ENCODE data around the gene CTAGE6.
"Not testable (repeated sequence)": the region's sequence is repeated elsewhere in the genome, so short reads cannot be mapped to it uniquely, and the experiment has no call there.

CTAGE6 gene

DNA sequence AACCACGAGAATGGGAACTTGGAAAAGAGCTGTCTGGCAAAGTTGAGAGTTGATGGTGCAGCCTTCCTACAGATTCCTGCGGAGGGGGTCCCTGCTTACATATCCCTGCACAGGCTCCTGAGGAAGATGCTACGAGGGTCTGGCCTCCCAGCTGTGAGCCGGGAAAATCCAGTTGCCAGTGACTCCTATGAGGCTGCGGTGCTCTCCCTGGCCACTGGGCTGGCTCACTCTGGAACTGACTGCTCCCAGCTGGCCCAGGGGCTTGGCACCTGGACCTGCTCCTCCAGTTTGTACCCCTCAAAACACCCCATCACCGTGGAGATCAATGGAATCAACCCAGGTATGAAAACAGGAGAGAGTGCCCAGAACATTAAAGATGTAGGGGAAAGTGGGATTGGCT lies 37.2 kb downstream of the CTAGE6 start:
- not testable (repeated sequence) for H3K36me3 ChIP-seq (ENCODE audit: control insufficient read depth, insufficient read depth, low read length); H3K27ac ChIP-seq (ENCODE audit: insufficient read depth, low read length, poor library complexity, severe bottlenecking); H3K4me3 ChIP-seq (ENCODE audit: insufficient read depth, low read depth, low read length, poor library complexity, severe bottlenecking); H3K9me3 ChIP-seq (ENCODE audit: control insufficient read depth, low read length); DNase-seq; H3K4me1 ChIP-seq (ENCODE audit: control insufficient read depth, insufficient read depth, low read length, poor library complexity, severe bottlenecking); H3K27me3 ChIP-seq (replicated peaks; ENCODE audit: control insufficient read depth, insufficient read depth, low read length, poor library complexity, severe bottlenecking)

DNA sequence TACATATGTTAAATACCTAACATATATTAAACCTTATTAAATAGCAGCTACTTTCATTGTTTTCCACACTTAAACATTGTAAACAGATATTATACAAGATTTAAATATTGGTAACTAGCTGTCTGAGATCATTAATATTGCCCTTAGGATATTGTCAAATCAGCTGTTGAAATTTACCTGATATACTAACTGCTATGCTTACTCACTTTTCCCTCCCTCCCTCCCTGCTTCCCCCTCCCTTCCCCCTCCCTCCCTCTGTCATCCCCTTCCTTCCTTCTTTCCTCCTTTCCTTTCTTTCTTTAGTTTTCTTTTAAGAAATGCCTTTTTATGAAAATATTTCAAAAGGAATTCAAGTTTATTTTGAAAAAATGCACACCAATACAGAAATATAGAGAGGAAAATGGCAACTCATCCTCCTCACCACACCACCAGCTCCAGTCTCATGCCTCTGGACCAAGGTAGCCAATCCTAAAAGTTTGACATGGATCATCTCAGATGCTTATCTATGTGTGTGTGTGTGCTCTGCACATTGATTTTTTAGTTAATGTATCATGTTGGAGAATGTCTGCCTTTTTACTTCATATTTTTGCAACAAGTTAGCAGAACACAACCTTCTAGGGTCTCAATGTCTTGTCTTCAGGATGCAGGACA lies 41.8 kb downstream of the CTAGE6 start:
- not testable (repeated sequence) for H3K4me3 ChIP-seq (ENCODE audit: insufficient read depth, low read depth, low read length, poor library complexity, severe bottlenecking); H3K4me1 ChIP-seq (ENCODE audit: control insufficient read depth, insufficient read depth, low read length, poor library complexity, severe bottlenecking); H3K9me3 ChIP-seq (ENCODE audit: control insufficient read depth, low read length); H3K27ac ChIP-seq (ENCODE audit: insufficient read depth, low read length, poor library complexity, severe bottlenecking); H3K27me3 ChIP-seq (replicated peaks; ENCODE audit: control insufficient read depth, insufficient read depth, low read length, poor library complexity, severe bottlenecking); DNase-seq; H3K36me3 ChIP-seq (ENCODE audit: control insufficient read depth, insufficient read depth, low read length)

DNA sequence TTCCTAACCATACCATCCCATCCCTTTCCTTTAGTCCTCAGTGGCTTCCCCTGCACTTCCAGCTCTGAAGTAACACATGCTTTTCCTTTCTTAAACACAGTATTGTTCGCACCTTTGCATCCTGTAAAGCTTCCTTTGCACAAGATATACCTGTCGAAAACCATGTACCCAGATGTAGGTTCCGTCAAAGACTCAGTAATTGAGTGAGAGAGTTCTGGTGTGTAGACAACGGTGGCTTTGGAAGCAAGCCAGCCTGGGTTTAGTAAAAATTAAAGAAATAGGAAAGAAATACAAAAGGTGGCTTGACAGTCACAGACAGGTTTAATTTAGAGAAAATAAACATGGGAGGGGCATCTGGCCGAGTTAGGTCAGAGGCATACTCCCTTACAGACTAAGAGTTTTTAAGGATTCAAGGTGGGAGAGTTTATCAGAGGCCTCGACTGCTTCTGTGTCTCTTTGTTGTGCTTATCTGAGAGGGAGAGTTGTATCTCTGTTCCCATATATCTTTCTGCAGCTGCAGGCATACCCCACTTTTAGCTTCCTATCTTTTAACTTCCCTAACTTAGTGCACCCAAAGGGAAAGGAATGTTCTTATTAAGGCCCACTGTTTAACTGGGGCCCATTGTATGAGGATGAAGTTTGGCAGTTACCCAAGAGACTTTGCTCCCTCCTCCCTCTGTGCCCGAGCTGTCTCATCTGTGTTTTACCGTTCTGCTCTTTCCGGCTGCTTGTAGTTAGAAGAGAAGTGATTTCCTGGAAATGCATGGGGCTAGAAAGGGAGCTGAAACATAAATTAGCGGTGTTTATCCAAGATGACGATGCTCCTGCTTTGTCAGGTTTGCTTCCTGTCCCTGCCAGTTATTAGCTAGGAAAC lies 42.7 kb downstream of the CTAGE6 start:
- not testable (repeated sequence) for H3K4me3 ChIP-seq (ENCODE audit: insufficient read depth, low read depth, low read length, poor library complexity, severe bottlenecking); H3K27me3 ChIP-seq (replicated peaks; ENCODE audit: control insufficient read depth, insufficient read depth, low read length, poor library complexity, severe bottlenecking); H3K36me3 ChIP-seq (ENCODE audit: control insufficient read depth, insufficient read depth, low read length); H3K27ac ChIP-seq (ENCODE audit: insufficient read depth, low read length, poor library complexity, severe bottlenecking); H3K4me1 ChIP-seq (ENCODE audit: control insufficient read depth, insufficient read depth, low read length, poor library complexity, severe bottlenecking); DNase-seq; H3K9me3 ChIP-seq (ENCODE audit: control insufficient read depth, low read length)

DNA sequence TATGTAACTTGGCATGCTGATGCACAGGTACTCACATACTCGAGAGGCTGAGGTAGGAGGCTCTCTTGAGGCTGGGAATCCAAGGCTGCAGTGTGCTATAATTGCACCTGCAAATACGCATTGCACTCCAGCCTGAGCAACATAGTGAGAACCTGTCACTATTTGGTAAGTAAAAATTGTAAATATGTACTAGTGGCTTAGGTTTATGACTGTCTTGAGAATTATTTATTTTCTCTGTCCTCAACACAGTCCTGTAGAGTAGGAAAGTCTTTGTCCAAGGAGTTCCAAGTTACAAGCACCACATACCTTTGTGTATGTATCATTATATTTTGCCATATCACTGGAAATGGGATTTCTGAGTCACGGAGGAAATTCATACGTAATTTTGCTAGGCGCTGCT lies 45.1 kb downstream of the CTAGE6 start:
- not testable (repeated sequence) for H3K9me3 ChIP-seq (ENCODE audit: control insufficient read depth, low read length); H3K36me3 ChIP-seq (ENCODE audit: control insufficient read depth, insufficient read depth, low read length); H3K4me3 ChIP-seq (ENCODE audit: insufficient read depth, low read depth, low read length, poor library complexity, severe bottlenecking); H3K27me3 ChIP-seq (replicated peaks; ENCODE audit: control insufficient read depth, insufficient read depth, low read length, poor library complexity, severe bottlenecking); H3K27ac ChIP-seq (ENCODE audit: insufficient read depth, low read length, poor library complexity, severe bottlenecking); H3K4me1 ChIP-seq (ENCODE audit: control insufficient read depth, insufficient read depth, low read length, poor library complexity, severe bottlenecking); DNase-seq

DNA sequence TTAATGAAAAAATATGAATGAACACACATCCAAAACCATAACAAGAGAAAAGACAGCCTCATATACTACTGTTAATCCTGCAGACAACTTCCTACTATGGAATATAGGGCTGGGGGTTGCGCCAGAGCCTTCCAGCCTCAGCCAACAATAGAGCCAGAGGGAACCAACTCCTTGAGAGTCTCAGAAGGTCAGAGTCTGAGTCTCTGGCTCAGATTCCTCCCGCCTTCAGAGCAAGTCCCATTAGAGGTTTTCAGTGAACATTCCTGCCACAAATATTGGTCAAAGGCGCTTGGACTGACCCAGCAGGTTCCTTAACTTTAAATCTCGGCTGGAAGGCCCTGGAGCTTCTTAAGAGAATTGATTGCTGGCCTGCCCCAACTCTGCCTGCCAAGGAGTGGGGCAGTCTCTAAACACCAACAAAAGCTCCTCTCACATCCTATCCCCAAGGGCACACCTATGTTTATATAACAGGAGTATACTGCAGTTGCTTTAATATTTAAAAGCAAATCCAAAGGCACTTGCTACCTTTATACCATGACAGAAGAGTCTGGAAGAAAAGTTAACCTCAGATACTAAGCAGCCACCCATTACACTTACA lies 45.7 kb downstream of the CTAGE6 start:
- H3K27me3 ChIP-seq (replicated peaks; ENCODE audit: control insufficient read depth, insufficient read depth, low read length, poor library complexity, severe bottlenecking); H3K4me3 ChIP-seq (ENCODE audit: insufficient read depth, low read depth, low read length, poor library complexity, severe bottlenecking); DNase-seq; H3K4me1 ChIP-seq (ENCODE audit: control insufficient read depth, insufficient read depth, low read length, poor library complexity, severe bottlenecking); H3K9me3 ChIP-seq (ENCODE audit: control insufficient read depth, low read length); H3K36me3 ChIP-seq (ENCODE audit: control insufficient read depth, insufficient read depth, low read length); H3K27ac ChIP-seq (ENCODE audit: insufficient read depth, low read length, poor library complexity, severe bottlenecking): not testable (repeated sequence)

DNA sequence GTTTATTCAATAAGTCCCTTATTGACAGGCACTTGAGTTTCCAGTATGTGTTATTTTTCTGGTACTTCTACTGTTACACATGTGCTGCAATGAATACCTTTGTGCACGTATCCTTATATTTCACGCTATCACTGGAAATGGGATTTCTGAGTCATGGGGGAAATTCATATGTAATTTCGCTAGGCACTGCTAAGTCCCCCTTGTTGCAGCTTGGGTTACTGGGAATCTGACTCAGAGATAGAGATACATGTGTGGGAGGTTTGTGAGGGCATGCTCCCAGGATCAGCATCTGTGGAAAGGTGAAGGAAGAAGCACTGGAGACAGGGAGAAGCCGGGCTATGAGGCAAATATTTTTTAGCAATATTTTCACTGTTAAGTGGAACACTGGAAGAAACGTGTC lies 47.6 kb downstream of the CTAGE6 start:
- DNase-seq; H3K4me1 ChIP-seq (ENCODE audit: control insufficient read depth, insufficient read depth, low read length, poor library complexity, severe bottlenecking); H3K27ac ChIP-seq (ENCODE audit: insufficient read depth, low read length, poor library complexity, severe bottlenecking); H3K4me3 ChIP-seq (ENCODE audit: insufficient read depth, low read depth, low read length, poor library complexity, severe bottlenecking); H3K9me3 ChIP-seq (ENCODE audit: control insufficient read depth, low read length); H3K27me3 ChIP-seq (replicated peaks; ENCODE audit: control insufficient read depth, insufficient read depth, low read length, poor library complexity, severe bottlenecking); H3K36me3 ChIP-seq (ENCODE audit: control insufficient read depth, insufficient read depth, low read length): not testable (repeated sequence)

All from effector memory CD4-positive, alpha-beta T cell (primary cell).